ENCODE data around the gene SHC3.

DNA sequence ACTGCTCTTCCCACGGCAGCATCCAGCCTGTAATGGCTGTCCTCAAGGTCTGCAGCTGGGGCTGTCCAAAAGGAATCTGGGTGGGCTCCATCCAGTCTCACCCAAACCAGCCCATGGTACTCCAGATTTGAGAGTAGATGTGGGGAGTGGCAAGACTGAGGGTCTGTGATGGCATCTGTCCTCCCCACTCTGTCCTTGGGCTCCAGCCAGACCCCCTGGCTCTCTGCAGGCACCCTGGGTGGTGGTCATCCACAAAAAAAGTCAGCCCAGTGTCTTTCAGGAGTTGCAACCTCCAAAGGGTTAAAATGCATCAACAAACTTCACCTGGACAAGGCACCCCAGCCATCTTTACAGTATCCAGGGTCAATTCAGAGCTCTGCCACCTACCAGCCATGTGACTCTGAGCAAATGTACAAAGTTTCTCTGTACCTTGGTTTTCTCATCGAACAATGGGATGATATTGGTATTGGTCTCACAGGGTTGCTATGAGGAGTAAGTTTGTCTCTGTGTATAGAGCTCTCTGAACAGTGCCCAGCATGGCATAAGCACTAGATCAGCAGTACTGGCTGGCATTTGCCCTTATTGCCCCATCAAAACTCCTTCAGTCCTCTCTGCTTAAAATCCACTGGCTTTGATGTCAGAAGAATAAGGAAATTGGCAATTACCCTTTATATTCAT, 194.6 kb downstream of the SHC3 start:
- TF ChIP-seq, protein P1, sequence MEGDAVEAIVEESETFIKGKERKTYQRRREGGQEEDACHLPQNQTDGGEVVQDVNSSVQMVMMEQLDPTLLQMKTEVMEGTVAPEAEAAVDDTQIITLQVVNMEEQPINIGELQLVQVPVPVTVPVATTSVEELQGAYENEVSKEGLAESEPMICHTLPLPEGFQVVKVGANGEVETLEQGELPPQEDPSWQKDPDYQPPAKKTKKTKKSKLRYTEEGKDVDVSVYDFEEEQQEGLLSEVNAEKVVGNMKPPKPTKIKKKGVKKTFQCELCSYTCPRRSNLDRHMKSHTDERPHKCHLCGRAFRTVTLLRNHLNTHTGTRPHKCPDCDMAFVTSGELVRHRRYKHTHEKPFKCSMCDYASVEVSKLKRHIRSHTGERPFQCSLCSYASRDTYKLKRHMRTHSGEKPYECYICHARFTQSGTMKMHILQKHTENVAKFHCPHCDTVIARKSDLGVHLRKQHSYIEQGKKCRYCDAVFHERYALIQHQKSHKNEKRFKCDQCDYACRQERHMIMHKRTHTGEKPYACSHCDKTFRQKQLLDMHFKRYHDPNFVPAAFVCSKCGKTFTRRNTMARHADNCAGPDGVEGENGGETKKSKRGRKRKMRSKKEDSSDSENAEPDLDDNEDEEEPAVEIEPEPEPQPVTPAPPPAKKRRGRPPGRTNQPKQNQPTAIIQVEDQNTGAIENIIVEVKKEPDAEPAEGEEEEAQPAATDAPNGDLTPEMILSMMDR (IDR thresholded peaks at IDR 0.05): no peak
- no peak for TF ChIP-seq POLR2A (IDR thresholded peaks at IDR 0.05)
